Measurements from ENCODE around the gene RUNX1.

DNA sequence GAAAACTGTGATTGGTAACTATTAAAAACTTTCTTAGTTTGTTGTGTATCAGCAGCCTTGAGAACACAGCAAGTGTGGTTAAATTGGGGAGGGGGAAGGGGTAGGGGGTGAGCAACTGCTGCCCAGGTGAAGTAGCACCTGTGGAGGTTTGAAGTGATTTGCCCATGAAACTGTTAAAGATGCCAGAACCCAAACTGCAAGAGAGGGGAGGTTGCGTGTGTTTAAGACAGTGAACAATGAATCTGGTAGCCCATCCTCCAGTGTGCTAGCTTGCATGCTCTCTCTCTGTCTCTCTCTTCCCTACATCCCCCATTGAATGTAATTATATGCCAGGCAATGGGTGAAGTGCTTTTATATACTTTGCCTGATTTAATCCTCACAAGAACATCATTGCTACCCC is 154.7 kb downstream of the RUNX1 start:
- TF ChIP-seq CTCF (IDR thresholded peaks at IDR 0.05; ENCODE audit: low read depth, low read length) (no peak), EZH2phosphoT487 (IDR thresholded peaks at IDR 0.05; ENCODE audit: low read depth) (no peak)
